Kidney (tissue), 14 donors: ENCODE measurements around the gene BIN1. TPM values are rescaled to one million over a fixed set of nuclear protein-coding genes. Genes with fewer than 3 reads are reported as not detected.

Experiments
- DNase-seq, 5 donors: peaks; one replicate each; pipeline ENCODE4 v3.0.0-alpha.2; 2013 to 2020
- FAIRE-seq: peaks from 2 replicates; lab custom pipeline; 2012; peaks lifted over from hg19 to GRCh38; lab: Jason Lieb, UNC
- H3K27ac ChIP-seq, 2 donors: one replicate each; pipeline ENCODE4 v1.7.0; 2013; ENCODE audit warnings: low read depth in 2 of 2, low read length in 2 of 2, inconsistent platforms in 1 of 2
- H3K27me3 ChIP-seq: one replicate; pipeline ENCODE4 v1.7.1; 2013; ENCODE audit warnings: low read length, inconsistent platforms; ENCODE audit not compliant: control insufficient read depth, insufficient read depth
- H3K36me3 ChIP-seq, 3 donors: one replicate each; pipeline versions ENCODE4 v1.7.0 to v1.7.1; 2013; ENCODE audit warnings: low read length in 3 of 3, control low read depth in 1 of 3, inconsistent platforms in 1 of 3; ENCODE audit not compliant: insufficient read depth in 3 of 3, control insufficient read depth in 2 of 3
- H3K4me1 ChIP-seq, 3 donors: one replicate each; pipeline versions ENCODE4 v1.7.0 to v1.7.1; 2013; ENCODE audit warnings: low read length in 3 of 3, inconsistent platforms in 1 of 3, low read depth in 1 of 3; ENCODE audit not compliant: control insufficient read depth in 2 of 3, insufficient read depth in 2 of 3
- H3K4me3 ChIP-seq, 3 donors: one replicate each; pipeline versions ENCODE4 v1.7.0 to v1.8.1; 2013; ENCODE audit warnings: low read length in 3 of 3, control low read depth in 1 of 3, inconsistent platforms in 1 of 3
- H3K9ac ChIP-seq, 3 donors: one replicate each; pipeline versions ENCODE4 v1.7.0 to v1.7.1; 2013; ENCODE audit warnings: low read length in 3 of 3, control low read depth in 1 of 3, inconsistent platforms in 1 of 3
- H3K9me3 ChIP-seq, 3 donors: one replicate each; pipeline versions ENCODE4 v1.7.0 to v1.7.1; 2013; ENCODE audit warnings: low read length in 3 of 3, control low read depth in 1 of 3, inconsistent platforms in 1 of 3; ENCODE audit not compliant: control insufficient read depth in 2 of 3, insufficient read depth in 1 of 3
- intact Hi-C: fragments of 100-400 bp; cut with DNase I; formaldehyde crosslinking; loops from one replicate; pipeline ENCODE4 v1.11.1; 2022
- polyA plus RNA-seq: library from polyadenylated mRNA; stranded (reverse); fragments of 350-450 nt; fragmentation: Illumina TruSeq; extraction: RNeasy Lipid Tissue Mini Kit (QIAGEN cat#74804); gene quantifications from one replicate; pipeline ENCODE4 v1.2.3, GENCODE V29; 2014; ENCODE audit warnings: low read depth, low replicate concordance; ENCODE audit not compliant: insufficient read depth
- total RNA-seq: library from RNA; stranded (reverse); fragmentation: NEBNext Ultra II Directional; extraction: Animal tissue kit (Norgen Biotek cat#: 25700); gene quantifications from one replicate; pipeline ENCODE4 v1.2.1, GENCODE V29; 2021
- TF ChIP-seq, protein P1 (sequence below): IDR thresholded peaks from 3 replicates; pipeline ENCODE4 v1.5.1; 2012; ENCODE audit warnings: mild to moderate bottlenecking, moderate library complexity, borderline replicate concordance; ENCODE audit not compliant: insufficient read depth; ENCODE audit errors: extremely low read depth
- donor health status: control.
- donor health status: control.
- donor health status: control.
- donor health status: control.
- donor health status: control.
- donor health status: DM: yes; HTN: yes; CAD: no.
- donor health status: Normal renal cell carcinoma (clear cell type).

BIN1 gene
- total and polyA plus RNA-seq, 2 donors from 2014 or later, result 121 to 167 TPM

- no peak overlapping the region for H3K4me3 ChIP-seq
- no peaks in the 10 kb centered on the region for H3K4me1 ChIP-seq
- H3K27ac ChIP-seq, result no peak overlapping the region
- H3K36me3 ChIP-seq, result no peaks in the 10 kb centered on the region
- FAIRE-seq (no peak), DNase-seq (no peak)
- TF ChIP-seq, protein P1, sequence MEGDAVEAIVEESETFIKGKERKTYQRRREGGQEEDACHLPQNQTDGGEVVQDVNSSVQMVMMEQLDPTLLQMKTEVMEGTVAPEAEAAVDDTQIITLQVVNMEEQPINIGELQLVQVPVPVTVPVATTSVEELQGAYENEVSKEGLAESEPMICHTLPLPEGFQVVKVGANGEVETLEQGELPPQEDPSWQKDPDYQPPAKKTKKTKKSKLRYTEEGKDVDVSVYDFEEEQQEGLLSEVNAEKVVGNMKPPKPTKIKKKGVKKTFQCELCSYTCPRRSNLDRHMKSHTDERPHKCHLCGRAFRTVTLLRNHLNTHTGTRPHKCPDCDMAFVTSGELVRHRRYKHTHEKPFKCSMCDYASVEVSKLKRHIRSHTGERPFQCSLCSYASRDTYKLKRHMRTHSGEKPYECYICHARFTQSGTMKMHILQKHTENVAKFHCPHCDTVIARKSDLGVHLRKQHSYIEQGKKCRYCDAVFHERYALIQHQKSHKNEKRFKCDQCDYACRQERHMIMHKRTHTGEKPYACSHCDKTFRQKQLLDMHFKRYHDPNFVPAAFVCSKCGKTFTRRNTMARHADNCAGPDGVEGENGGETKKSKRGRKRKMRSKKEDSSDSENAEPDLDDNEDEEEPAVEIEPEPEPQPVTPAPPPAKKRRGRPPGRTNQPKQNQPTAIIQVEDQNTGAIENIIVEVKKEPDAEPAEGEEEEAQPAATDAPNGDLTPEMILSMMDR, result no peak
- no peaks in the 10 kb centered on the region for H3K9me3 ChIP-seq
- H3K27me3 ChIP-seq, result no peaks in the 10 kb centered on the region
- intact Hi-C loops, result no loop called here
- H3K9ac ChIP-seq, result no peak overlapping the region
Observed at GRCh38 chr2:127003070-127003800, 103.7 kb downstream of the BIN1 start.

- no peaks in the 10 kb centered on the region for H3K27me3 ChIP-seq
- no peak for FAIRE-seq
- no peak overlapping the region for H3K27ac ChIP-seq
- H3K9me3 ChIP-seq, result no peaks in the 10 kb centered on the region
- peaks cover 0 to under 1% (median 0%) of the 10 kb centered on the region in 3 donors for H3K4me1 ChIP-seq
- DNase-seq, result no peak
- H3K36me3 ChIP-seq, result no peaks in the 10 kb centered on the region
- no peak overlapping the region for H3K4me3 ChIP-seq
- TF ChIP-seq, protein P1, result no peak
- H3K9ac ChIP-seq, result no peak overlapping the region
- intact Hi-C loops, result no loop called here
Observed at GRCh38 chr2:127001751-127002150, 105.2 kb downstream of the BIN1 start.

- no peak overlapping the region for H3K27ac ChIP-seq
- peaks cover 3 to 7% (median 7%) of the 10 kb centered on the region in 3 donors for H3K4me1 ChIP-seq
- no peaks in the 10 kb centered on the region for H3K27me3 ChIP-seq
- H3K4me3 ChIP-seq, result no peak overlapping the region
- no peaks in the 10 kb centered on the region for H3K36me3 ChIP-seq
- no peaks in the 10 kb centered on the region for H3K9me3 ChIP-seq
- H3K9ac ChIP-seq, result no peak overlapping the region
- TF ChIP-seq, protein P1, result no peak
- intact Hi-C loops, result no loop called here
- FAIRE-seq (no peak), DNase-seq (no peak)
Observed at GRCh38 chr2:127000937-127001336, 106.0 kb downstream of the BIN1 start.
